HEK293T (cell line): ENCODE data around the gene ZBTB43.

Experiments
- CTCF ChIA-PET: fragments of 350-600 bp; formaldehyde crosslinking; extraction: SDS; loops from one replicate; lab custom pipeline; 2021; ENCODE audit warnings: antibody characterized with exemption, inconsistent platforms; lab: Yijun Ruan, JAX
- POLR2A ChIA-PET: fragments of 350-600 bp; formaldehyde crosslinking; extraction: SDS; loops from one replicate; lab custom pipeline; 2020; ENCODE audit warnings: antibody characterized with exemption, inconsistent platforms; lab: Yijun Ruan, JAX
- DNase-seq: peaks from one replicate; pipeline ENCODE4 v3.0.0; 2012; ENCODE audit warnings: mixed read lengths; ENCODE audit errors: extremely low spot score
- ARNT ChIP-seq: fragments of 450-650 bp; IDR thresholded peaks from 2 replicates; pipeline ENCODE4 v1.6.1; 2017; ENCODE audit warnings: mild to moderate bottlenecking
- BHLHE40 ChIP-seq: fragments of 450-650 bp; IDR thresholded peaks from 2 replicates; pipeline ENCODE4 v1.6.1; 2016; ENCODE audit warnings: mild to moderate bottlenecking, moderate library complexity, borderline replicate concordance
- CTBP1 ChIP-seq: fragments of 450-650 bp; IDR thresholded peaks from 2 replicates; pipeline ENCODE4 v1.6.1; 2016; ENCODE audit warnings: borderline replicate concordance
- ELF4 ChIP-seq: fragments of 450-650 bp; IDR thresholded peaks from 2 replicates; pipeline ENCODE4 v1.6.1; 2017; ENCODE audit warnings: antibody characterized with exemption
- FOXA1 ChIP-seq: fragments of 450-650 bp; IDR thresholded peaks from 2 replicates; pipeline ENCODE4 v1.6.1; 2016; ENCODE audit warnings: mild to moderate bottlenecking
- FOXK2 ChIP-seq: fragments of 450-650 bp; IDR thresholded peaks from 2 replicates; pipeline ENCODE4 v1.6.1; 2016; ENCODE audit warnings: mild to moderate bottlenecking
- FOXM1 ChIP-seq: fragments of 450-650 bp; IDR thresholded peaks from 2 replicates; pipeline ENCODE4 v1.6.1; 2017; ENCODE audit warnings: mild to moderate bottlenecking, borderline replicate concordance
- HDGF ChIP-seq: fragments of 450-650 bp; IDR thresholded peaks from 2 replicates; pipeline ENCODE4 v1.6.1; 2017; ENCODE audit warnings: antibody characterized with exemption, borderline replicate concordance
- L3MBTL2 ChIP-seq: fragments of 450-650 bp; conservative IDR thresholded peaks from 2 replicates; pipeline ENCODE4 v1.6.1; 2016; ENCODE audit warnings: mild to moderate bottlenecking
- LEF1 ChIP-seq: fragments of 450-650 bp; IDR thresholded peaks from 2 replicates; pipeline ENCODE4 v1.6.1; 2017; ENCODE audit warnings: mild to moderate bottlenecking, borderline replicate concordance
- NFRKB ChIP-seq: fragments of 450-650 bp; IDR thresholded peaks from 2 replicates; pipeline ENCODE4 v1.6.1; 2016; ENCODE audit warnings: mild to moderate bottlenecking, moderate library complexity
- SP1 ChIP-seq: fragments of 450-650 bp; IDR thresholded peaks from 2 replicates; pipeline ENCODE4 v1.6.1; 2017
- SUZ12 ChIP-seq: fragments of 450-650 bp; IDR thresholded peaks from 2 replicates; pipeline ENCODE4 v1.6.1; 2016; ENCODE audit warnings: mild to moderate bottlenecking
- TARDBP ChIP-seq: fragments of 450-650 bp; IDR thresholded peaks from 2 replicates; pipeline ENCODE4 v1.6.1; 2016
- ZNF384 ChIP-seq: fragments of 450-650 bp; IDR thresholded peaks from 2 replicates; pipeline ENCODE4 v1.6.1; 2016
- TF ChIP-seq, protein P1 (sequence below): fragments of 450-650 bp; IDR thresholded peaks from 2 replicates; pipeline ENCODE4 v1.6.1; 2016

ZBTB43 gene

DNA sequence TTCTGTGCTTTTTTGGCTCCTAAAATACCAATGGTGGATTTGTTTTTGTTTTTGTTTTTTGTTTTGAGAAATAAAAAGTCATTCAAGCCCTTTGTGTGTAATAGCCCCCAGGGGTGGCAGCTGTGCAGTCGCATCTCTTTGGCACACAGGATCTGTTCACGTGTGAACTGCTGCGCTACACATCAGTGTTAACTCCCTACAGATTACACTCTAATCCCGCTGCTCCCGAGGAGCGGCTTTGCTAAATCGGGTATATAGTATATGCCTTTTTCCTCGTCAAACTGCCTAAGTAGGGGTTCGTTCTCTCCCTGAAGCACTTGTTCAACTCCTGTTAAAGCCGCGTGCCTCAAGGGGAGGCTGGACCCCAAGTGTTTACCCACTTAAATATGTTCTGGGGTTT lies 77.9 kb downstream of the ZBTB43 start:
- ChIA-PET CTCF (no interaction called here), POLR2A (no interaction called here)
- no peak for DNase-seq
- TF ChIP-seq HDGF, result no peak

DNA sequence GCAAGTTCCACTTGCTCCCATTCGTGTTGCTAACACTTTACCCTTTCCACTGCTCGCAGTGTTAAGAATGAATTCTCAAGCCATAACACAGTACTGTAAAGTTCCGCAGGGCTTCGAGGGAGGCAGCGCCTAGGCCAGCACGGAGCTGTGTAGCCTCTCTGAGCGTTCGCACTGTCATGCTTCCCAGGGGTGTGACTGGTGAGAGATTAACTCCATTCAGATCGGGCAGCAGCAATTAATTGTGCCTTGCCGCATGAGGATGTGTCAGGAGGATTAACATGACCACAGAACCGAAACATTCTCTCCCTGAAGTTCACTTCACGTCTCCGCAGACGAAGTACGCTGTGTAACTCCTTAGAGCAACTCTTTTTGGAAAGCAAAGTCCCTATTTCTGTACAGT lies 78.8 kb downstream of the ZBTB43 start:
- no peak for DNase-seq
- ChIA-PET POLR2A (interaction anchor here (0.6 kb wide), 1 partner anchor 9 kb away, joined by 3 read pairs; no protein-coding TSS in a partner anchor), CTCF (no interaction called here)
- TF ChIP-seq SP1 (no peak), TARDBP (no peak)

DNA sequence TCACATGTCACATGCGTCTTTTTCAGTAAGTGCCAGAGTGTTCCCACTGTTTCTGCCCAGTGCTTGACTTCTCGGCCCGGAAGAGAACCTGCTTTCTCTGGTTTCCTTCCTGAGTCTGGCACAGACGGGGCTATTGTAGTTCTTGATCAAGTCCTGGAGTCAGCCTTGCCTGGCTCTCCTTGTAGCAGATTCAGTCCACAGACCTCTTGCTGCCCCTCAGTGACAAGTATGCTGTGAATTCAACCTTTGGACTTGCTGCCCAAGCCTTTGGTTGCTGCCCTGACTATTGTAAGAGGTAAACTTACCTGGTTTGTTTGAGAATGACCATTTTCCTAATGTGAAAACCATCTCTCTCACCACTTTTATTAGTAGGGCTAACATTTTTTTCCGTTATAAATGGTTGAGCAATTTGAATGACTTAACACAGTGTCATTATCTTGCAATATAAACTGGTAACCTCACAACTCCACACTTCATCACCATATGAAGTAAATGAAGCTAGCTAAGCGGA lies 80.3 kb downstream of the ZBTB43 start:
- TF ChIP-seq BHLHE40 (no peak), FOXA1 (no peak), L3MBTL2 (no peak), TARDBP (no peak), SUZ12 (no peak), SP1 (no peak), LEF1 (no peak), ARNT (no peak), HDGF (no peak), NFRKB (no peak), FOXK2 (no peak)
- POLR2A ChIA-PET, result no interaction called here
- CTCF ChIA-PET, result no interaction called here
- DNase-seq, result no peak

DNA sequence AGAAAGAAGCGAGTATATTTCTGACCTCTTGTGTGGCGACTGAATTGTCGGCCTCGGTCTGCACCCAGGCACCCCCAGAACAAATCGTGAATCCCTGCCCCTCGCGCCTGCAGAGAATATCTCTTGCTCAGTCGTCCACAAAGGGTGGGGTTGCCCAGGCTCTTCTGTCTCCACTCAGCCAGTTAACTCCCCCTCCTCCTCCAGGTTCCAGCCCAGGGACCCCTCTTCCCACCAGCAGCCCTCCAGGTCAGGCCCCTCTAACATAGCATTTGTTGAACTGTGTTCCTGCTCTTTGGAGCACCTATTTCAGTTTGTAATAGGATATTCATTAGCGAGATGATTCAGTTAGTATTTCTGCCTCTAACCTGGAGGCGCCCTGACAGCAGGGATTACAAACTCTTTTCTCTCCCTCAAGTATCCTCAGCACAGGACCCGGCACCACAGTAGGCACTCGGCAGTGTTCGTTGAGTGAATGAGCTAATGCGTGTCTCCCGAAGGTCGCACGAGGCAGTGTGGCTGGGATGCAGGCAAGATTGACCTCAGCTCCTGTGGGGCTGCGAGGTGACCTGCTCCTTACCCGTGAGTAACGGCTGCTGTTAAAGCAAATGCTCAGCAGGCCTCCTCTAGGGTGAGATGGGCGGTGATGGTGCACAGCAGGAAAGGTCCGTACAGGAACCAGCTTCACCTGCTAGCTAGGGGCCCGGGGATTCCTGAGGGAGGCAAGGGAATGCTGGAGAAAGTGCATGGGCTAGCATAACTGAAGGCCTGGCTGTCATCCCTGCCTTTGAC lies 81.4 kb downstream of the ZBTB43 start:
- no peak for TF ChIP-seq FOXK2
- no peak for TF ChIP-seq HDGF
- CTCF ChIA-PET, result no interaction called here
- POLR2A ChIA-PET, result no interaction called here
- DNase-seq, result no peak

DNA sequence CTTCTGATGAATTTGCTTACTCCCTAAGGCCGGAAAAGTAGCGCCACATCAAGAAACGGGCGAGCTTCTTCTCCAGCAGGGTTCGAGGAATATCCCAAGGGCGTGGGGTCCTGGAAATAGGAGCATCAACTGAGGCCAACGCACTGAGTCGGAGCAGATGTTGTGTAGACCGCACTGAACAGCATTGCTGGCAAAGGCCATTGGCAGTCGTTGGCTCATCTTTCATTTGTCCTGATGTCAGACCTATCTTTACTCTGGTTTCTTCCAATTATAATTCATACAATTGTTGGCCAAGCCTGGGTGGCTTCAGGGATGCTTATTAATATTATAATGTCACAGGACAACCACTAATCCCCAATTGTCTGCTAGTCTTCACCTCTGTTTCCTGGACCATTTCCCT lies 82.1 kb downstream of the ZBTB43 start:
- CTCF ChIA-PET, result no interaction called here
- no peak for DNase-seq
- POLR2A ChIA-PET, result no interaction called here
- TF ChIP-seq FOXM1, result no peak
- no peak for TF ChIP-seq ZNF384
- TF ChIP-seq L3MBTL2, result no peak
- no peak for TF ChIP-seq ELF4
- TF ChIP-seq CTBP1, result no peak
- TF ChIP-seq TARDBP, result no peak
- TF ChIP-seq FOXA1, result no peak
- TF ChIP-seq, protein P1, sequence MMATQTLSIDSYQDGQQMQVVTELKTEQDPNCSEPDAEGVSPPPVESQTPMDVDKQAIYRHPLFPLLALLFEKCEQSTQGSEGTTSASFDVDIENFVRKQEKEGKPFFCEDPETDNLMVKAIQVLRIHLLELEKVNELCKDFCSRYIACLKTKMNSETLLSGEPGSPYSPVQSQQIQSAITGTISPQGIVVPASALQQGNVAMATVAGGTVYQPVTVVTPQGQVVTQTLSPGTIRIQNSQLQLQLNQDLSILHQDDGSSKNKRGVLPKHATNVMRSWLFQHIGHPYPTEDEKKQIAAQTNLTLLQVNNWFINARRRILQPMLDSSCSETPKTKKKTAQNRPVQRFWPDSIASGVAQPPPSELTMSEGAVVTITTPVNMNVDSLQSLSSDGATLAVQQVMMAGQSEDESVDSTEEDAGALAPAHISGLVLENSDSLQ, result no peak
- no peak for TF ChIP-seq HDGF
- TF ChIP-seq NFRKB, result no peak
- TF ChIP-seq SP1, result no peak
- no peak for TF ChIP-seq ARNT
- no peak for TF ChIP-seq FOXK2
- TF ChIP-seq LEF1, result no peak
